Choroid plexus epithelial cell (primary cell): ENCODE data around the gene RIPOR3.

Source experiments
- DNase-seq: peaks from one replicate; pipeline ENCODE4 v3.0.0-alpha.2; 2010; ENCODE audit warnings: low read depth
- H3K4me3 ChIP-seq: 2 replicates; pipeline ENCODE4 v1.5.1; 2011; ENCODE audit warnings: low read depth, mild to moderate bottlenecking, control low read depth, low read length, moderate library complexity
- CTCF ChIP-seq: conservative IDR thresholded peaks from 2 replicates; pipeline ENCODE4 v1.5.1; 2011; ENCODE audit warnings: low read depth, mild to moderate bottlenecking, control low read depth, inconsistent platforms, low read length, moderate library complexity

The RIPOR3 gene

GRCh38 chr20:50537546-50538201 is 153.7 kb downstream of the RIPOR3 start:
- no peak for TF ChIP-seq CTCF
- DNase-seq = no peak
- H3K4me3 ChIP-seq = no peak overlapping the region

GRCh38 chr20:50536333-50536732 is 155.0 kb downstream of the RIPOR3 start:
- H3K4me3 ChIP-seq = no peak overlapping the region
- DNase-seq = no peak
- TF ChIP-seq CTCF = no peak
